Measurements from ENCODE around the gene BBS1. TPM values are rescaled to one million over a fixed set of nuclear protein-coding genes. Genes with fewer than 3 reads are reported as not detected.

Gene BBS1
- total RNA-seq, 1 donor from 2014 or later: 18.8 TPM

DNA sequence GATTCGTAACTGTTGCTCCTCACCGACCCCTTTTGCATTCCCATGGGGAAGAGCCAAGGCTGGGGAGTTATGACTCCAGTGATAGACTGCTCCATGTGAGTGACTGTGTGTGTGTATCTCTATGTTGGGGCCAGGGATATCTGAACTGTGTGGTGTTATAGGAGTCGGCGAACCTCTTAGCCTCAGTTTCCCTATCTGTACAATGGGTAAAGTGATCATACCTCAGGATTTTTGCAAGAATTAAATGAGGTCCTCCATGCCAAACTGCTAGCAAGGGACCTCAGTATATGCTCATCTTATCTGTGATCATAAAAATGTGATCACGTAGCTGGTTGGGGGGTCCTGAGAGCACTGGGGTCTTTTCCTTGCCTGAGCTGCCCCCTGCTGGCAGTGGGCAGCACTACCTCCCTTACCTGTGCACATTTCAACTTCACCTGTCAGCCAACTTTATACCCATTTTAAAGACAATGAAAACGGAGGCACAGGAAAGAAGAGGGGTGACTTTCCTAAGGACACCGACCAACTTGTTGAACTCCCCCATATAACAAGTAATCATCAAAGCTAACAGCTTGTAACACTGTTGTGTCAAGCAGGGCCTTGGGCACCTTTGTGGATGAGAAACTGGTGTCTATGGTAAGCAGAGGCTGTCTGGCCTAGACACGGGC lies 31.6 kb upstream of the BBS1 start:
- Histone ChIP-seq H3K4me1 (ENCODE audit: insufficient read depth, low read length) (peaks cover 11% of the 10 kb centered on the region), H3K4me3 (ENCODE audit: insufficient read depth, low read depth, low read length) (peak overlapping the region; percentile 77), H4K20me1 (ENCODE audit: insufficient read depth, low read length) (peaks cover 17% of the 10 kb centered on the region), H3K27me3 (ENCODE audit: insufficient read depth, low read length) (no peaks in the 10 kb centered on the region), H3K27ac (ENCODE audit: low read depth, low read length) (peak overlapping the region; percentile 88), H3K4me2 (ENCODE audit: low read length) (peak overlapping the region; percentile 91), H3K36me3 (ENCODE audit: insufficient read depth, low read length) (no peaks in the 10 kb centered on the region), H3K79me2 (ENCODE audit: insufficient read depth, low read length) (peaks cover 21% of the 10 kb centered on the region), H2AFZ (ENCODE audit: low read depth, low read length) (no peak overlapping the region), H3K9ac (ENCODE audit: low read length) (peak overlapping the region; percentile 94), H3K9me3 (ENCODE audit: insufficient read depth, low read depth, low read length) (no peaks in the 10 kb centered on the region)
- DNase-seq (ENCODE audit: low read depth) (peak; percentile 12), FAIRE-seq (no peak)
- Mint-ChIP-seq H3K4me1 (ENCODE audit: low read depth, unreplicated experiment) (peaks cover 5% of the 10 kb centered on the region), H3K9me3 (ENCODE audit: unreplicated experiment) (no peaks in the 10 kb centered on the region), H3K4me3 (ENCODE audit: unreplicated experiment) (peak overlapping the region; percentile 95), H3K27me3 (ENCODE audit: low read depth, unreplicated experiment) (no peaks in the 10 kb centered on the region), H3K36me3 (ENCODE audit: low read depth, unreplicated experiment) (peaks cover 4% of the 10 kb centered on the region), H3K27ac (ENCODE audit: unreplicated experiment) (peak overlapping the region; percentile 91)
- no peak for TF ChIP-seq EZH2 (IDR thresholded peaks at IDR 0.05; ENCODE audit: insufficient read depth, low read length)
- TF ChIP-seq, protein P1, sequence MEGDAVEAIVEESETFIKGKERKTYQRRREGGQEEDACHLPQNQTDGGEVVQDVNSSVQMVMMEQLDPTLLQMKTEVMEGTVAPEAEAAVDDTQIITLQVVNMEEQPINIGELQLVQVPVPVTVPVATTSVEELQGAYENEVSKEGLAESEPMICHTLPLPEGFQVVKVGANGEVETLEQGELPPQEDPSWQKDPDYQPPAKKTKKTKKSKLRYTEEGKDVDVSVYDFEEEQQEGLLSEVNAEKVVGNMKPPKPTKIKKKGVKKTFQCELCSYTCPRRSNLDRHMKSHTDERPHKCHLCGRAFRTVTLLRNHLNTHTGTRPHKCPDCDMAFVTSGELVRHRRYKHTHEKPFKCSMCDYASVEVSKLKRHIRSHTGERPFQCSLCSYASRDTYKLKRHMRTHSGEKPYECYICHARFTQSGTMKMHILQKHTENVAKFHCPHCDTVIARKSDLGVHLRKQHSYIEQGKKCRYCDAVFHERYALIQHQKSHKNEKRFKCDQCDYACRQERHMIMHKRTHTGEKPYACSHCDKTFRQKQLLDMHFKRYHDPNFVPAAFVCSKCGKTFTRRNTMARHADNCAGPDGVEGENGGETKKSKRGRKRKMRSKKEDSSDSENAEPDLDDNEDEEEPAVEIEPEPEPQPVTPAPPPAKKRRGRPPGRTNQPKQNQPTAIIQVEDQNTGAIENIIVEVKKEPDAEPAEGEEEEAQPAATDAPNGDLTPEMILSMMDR (IDR thresholded peaks at IDR 0.05; ENCODE audit: insufficient read depth, low read depth, low read length): peak; percentile 64

DNA sequence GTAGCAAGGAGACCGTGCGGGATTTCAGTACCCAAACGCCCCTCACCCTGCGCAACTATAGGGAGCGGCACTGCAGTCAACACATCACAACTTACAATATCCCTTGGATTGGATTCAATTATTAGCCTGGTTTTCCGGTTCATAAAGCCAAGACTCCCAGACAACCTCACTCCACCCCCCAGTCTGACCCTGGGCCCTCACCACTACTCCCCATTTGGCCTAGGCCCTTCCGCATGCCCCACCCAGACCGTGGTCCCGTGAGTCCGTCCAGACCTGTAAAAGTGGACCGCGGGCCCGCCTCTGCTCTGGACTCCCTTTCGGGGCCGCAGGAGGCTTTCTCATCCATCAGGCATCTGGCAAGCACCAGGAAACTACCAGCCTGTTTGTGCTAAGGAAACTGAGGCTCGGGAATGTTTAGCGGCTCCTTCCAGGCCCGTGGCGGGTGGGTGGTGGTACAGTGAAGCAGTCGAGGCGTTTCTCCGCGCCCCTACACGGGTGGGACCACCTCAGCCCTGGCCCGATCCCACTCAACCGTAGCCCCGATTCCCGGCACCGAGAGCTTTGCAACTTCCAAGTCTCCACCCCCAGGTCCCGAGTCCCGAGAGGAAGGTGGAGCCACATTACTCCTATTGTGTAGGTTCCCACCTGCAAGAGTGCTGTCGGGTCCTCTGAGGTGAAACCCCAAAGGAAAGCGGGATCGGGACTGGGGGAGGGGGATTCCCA lies 30.9 kb upstream of the BBS1 start:
- Mint-ChIP-seq H3K36me3 (ENCODE audit: low read depth, unreplicated experiment) (peaks cover 4% of the 10 kb centered on the region), H3K4me1 (ENCODE audit: low read depth, unreplicated experiment) (peaks cover 5% of the 10 kb centered on the region), H3K4me3 (ENCODE audit: unreplicated experiment) (peak overlapping the region; percentile 95), H3K27ac (ENCODE audit: unreplicated experiment) (peak overlapping the region; percentile 91), H3K9me3 (ENCODE audit: unreplicated experiment) (no peaks in the 10 kb centered on the region), H3K27me3 (ENCODE audit: low read depth, unreplicated experiment) (no peaks in the 10 kb centered on the region)
- H3K4me1 ChIP-seq (ENCODE audit: insufficient read depth, low read length): peaks cover 11% of the 10 kb centered on the region
- H3K36me3 ChIP-seq (ENCODE audit: insufficient read depth, low read length): no peaks in the 10 kb centered on the region
- FAIRE-seq (no peak), DNase-seq (ENCODE audit: low read depth) (peak; percentile 28)
- no peaks in the 10 kb centered on the region for H3K9me3 ChIP-seq (ENCODE audit: insufficient read depth, low read depth, low read length)
- peaks cover 17% of the 10 kb centered on the region for H4K20me1 ChIP-seq (ENCODE audit: insufficient read depth, low read length)
- peaks cover 21% of the 10 kb centered on the region for H3K79me2 ChIP-seq (ENCODE audit: insufficient read depth, low read length)
- peak overlapping the region; percentile 88 for H3K27ac ChIP-seq (ENCODE audit: low read depth, low read length)
- H3K9ac ChIP-seq (ENCODE audit: low read length): peak overlapping the region; percentile 94
- peak overlapping the region; percentile 84 for H2AFZ ChIP-seq (ENCODE audit: low read depth, low read length)
- H3K4me3 ChIP-seq (ENCODE audit: insufficient read depth, low read depth, low read length): peak overlapping the region; percentile 77
- H3K27me3 ChIP-seq (ENCODE audit: insufficient read depth, low read length): no peaks in the 10 kb centered on the region
- TF ChIP-seq, protein P1 (IDR thresholded peaks at IDR 0.05; ENCODE audit: insufficient read depth, low read depth, low read length): no peak
- no peak for TF ChIP-seq EZH2 (IDR thresholded peaks at IDR 0.05; ENCODE audit: insufficient read depth, low read length)
- H3K4me2 ChIP-seq (ENCODE audit: low read length): peak overlapping the region; percentile 91

Measured in astrocyte (in vitro differentiated cells and primary cell).